ENCODE measurements around the gene DHX36. TPM values are rescaled to one million over a fixed set of nuclear protein-coding genes. Genes with fewer than 3 reads are reported as not detected.

DHX36 gene
- total and polyA plus RNA-seq, 10 of the 15 experiments (the other 5 are each of a cell fraction or from before 2014, with no cell fraction given) = 16.2 to 70.5 (median 41.6) TPM

DNA sequence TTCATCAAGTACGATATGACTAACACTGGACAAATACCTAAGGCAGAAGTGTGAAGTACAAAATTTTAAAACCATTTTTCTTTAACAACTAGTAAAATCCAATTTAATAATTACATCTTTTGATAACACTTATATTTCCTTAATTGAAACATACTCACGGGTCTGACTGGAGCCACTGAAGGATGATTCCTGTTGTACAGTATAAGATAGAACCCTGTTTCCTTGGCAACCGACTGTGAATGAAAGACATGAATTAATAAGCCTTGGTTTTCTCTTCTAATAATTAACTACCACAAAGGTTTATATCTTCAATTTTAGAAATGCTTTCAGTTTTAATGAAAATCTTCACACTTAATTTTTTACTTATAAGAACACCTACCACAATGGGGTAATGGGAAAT, 19.4 kb downstream of the DHX36 start:
- Histone ChIP-seq H2AFZ (ENCODE audit: control insufficient read depth, low read depth, low read length) (no peak overlapping the region), H3K4me3 (no peak overlapping the region), H3K79me2 (ENCODE audit: control insufficient read depth, insufficient read depth, low read length) (no peaks in the 10 kb centered on the region), H4K20me1 (ENCODE audit: control insufficient read depth, insufficient read depth) (no peaks in the 10 kb centered on the region), H3K9me3 (replicated peaks; ENCODE audit: control insufficient read depth, insufficient read depth, low read length) (no peaks in the 10 kb centered on the region), H3K27ac (ENCODE audit: control insufficient read depth, insufficient read depth) (no peak overlapping the region), H3K9ac (ENCODE audit: control insufficient read depth, insufficient read depth, low read length) (no peak overlapping the region), H3K4me1 (ENCODE audit: control insufficient read depth, insufficient read depth, low read length) (no peaks in the 10 kb centered on the region; the same call in 1 of the 2 replicates), H3K36me3 (ENCODE audit: control insufficient read depth in 2 of 2, insufficient read depth in 2 of 2, low read length in 1 of 2) (peaks cover 6 to 10% of the 10 kb centered on the region in 2 experiments), H3K4me2 (ENCODE audit: control insufficient read depth, insufficient read depth) (no peak overlapping the region), H3K27me3 (replicated peaks in 1 of 2; ENCODE audit: control insufficient read depth in 2 of 2, insufficient read depth in 2 of 2, low read length in 1 of 2) (no peaks in the 10 kb centered on the region)
- ATAC-seq (peak; percentile 72), DNase-seq (ENCODE audit: low read depth, low spot score) (no peak), FAIRE-seq (no peak)
- ChIA-PET POLR2A (no interaction called here), RAD21 (ENCODE audit: unreplicated experiment) (no interaction called here), CTCF (interaction anchor here (1.0 kb wide), 1 partner anchor 11 kb away, joined by 3 read pairs; no protein-coding TSS in a partner anchor), SMC1A (ENCODE audit: uncharacterized antibody, unreplicated experiment) (interaction anchor here (0.8 kb wide), 1 partner anchor 11 kb away, joined by 3 read pairs; no protein-coding TSS in a partner anchor)
- 48% methylated on average over 3 of the region's 3 CpGs for WGBS (ENCODE audit: insufficient coverage, insufficient replicate concordance, low lambda C conversion rate, missing lambda C conversion rate)
- intact Hi-C loops (cut with micrococcal nuclease; ENCODE audit: unreplicated experiment) = no loop called here
- in situ Hi-C loops (cut with MboI) = no loop called here
- BruUV-seq (replicated peaks) = no TSS peak
- TF ChIP-seq BMI1 (IDR thresholded peaks at IDR 0.05; ENCODE audit: borderline replicate concordance) (peak; percentile 62; the same call in 1 of the 2 replicates), ZSCAN29 (IDR thresholded peaks at IDR 0.05) (no peak), KLF5 (IDR thresholded peaks at IDR 0.05; ENCODE audit: partially characterized antibody) (no peak)

DNA sequence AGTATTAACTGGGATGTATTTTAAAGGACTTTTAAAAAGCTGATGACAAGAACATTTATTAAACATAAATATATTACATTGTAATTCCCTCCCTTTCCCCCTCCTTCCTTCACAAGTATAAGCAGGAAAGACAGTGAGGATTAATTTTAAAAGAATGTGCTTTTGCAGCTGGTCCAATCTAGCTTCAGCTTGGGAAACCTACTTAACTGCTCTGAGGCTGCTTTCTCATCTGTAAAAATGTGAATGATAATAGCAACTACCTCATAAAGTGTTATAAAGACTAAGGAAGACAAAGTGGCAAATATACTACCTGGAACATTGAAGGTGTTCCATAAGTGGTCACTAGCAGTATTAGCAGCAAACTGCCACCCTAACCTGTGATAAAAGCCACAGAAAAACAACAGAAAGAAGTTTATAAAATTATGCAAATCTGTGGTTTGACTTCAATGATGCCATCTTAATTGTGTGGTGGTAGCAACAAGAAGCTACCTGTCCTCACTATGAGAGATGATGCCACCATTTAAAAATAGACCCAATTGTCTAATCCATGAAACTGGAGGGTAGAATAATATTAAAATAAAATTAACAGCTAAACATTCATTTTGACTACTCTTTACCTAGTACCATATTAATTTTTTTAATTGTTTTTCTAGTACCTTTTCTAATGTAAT, 20.0 kb downstream of the DHX36 start:
- H3K27ac ChIP-seq (ENCODE audit: control insufficient read depth, insufficient read depth) = no peak overlapping the region
- in situ Hi-C loops (cut with MboI) = no loop called here
- ChIA-PET POLR2A (no interaction called here), SMC1A (ENCODE audit: uncharacterized antibody, unreplicated experiment) (interaction anchor here (0.8 kb wide), 1 partner anchor 12 kb away, joined by 3 read pairs; no protein-coding TSS in a partner anchor), RAD21 (ENCODE audit: unreplicated experiment) (no interaction called here), CTCF (no interaction called here)
- H3K27me3 ChIP-seq (replicated peaks in 1 of 2; ENCODE audit: control insufficient read depth in 2 of 2, insufficient read depth in 2 of 2, low read length in 1 of 2) = no peaks in the 10 kb centered on the region
- no peaks in the 10 kb centered on the region for H3K9me3 ChIP-seq (replicated peaks; ENCODE audit: control insufficient read depth, insufficient read depth, low read length)
- FAIRE-seq (no peak), DNase-seq (ENCODE audit: low read depth, low spot score) (no peak), ATAC-seq (peak; percentile 69)
- no peak overlapping the region for H3K4me3 ChIP-seq
- peaks cover 6 to 10% of the 10 kb centered on the region in 2 experiments for H3K36me3 ChIP-seq (ENCODE audit: control insufficient read depth in 2 of 2, insufficient read depth in 2 of 2, low read length in 1 of 2)
- no TSS peak for BruUV-seq (replicated peaks)
- H3K4me2 ChIP-seq (ENCODE audit: control insufficient read depth, insufficient read depth) = no peak overlapping the region
- TF ChIP-seq RUNX3 (IDR thresholded peaks at IDR 0.05; ENCODE audit: low read length) = 0 out of 2 replicates have a peak, but pooled peaks have one; percentile 5
- no peak for TF ChIP-seq EP300 (IDR thresholded peaks at IDR 0.05; ENCODE audit: borderline replicate concordance in 1 of 2, control insufficient read depth in 1 of 2, low read depth in 2 of 2, low read length in 2 of 2)
- H3K9ac ChIP-seq (ENCODE audit: control insufficient read depth, insufficient read depth, low read length) = no peak overlapping the region
- no peaks in the 10 kb centered on the region for H3K79me2 ChIP-seq (ENCODE audit: control insufficient read depth, insufficient read depth, low read length)
- no peaks in the 10 kb centered on the region; the same call in 1 of the 2 replicates for H3K4me1 ChIP-seq (ENCODE audit: control insufficient read depth, insufficient read depth, low read length)
- no peak overlapping the region for H2AFZ ChIP-seq (ENCODE audit: control insufficient read depth, low read depth, low read length)
- H4K20me1 ChIP-seq (ENCODE audit: control insufficient read depth, insufficient read depth) = no peaks in the 10 kb centered on the region
- intact Hi-C loops (cut with micrococcal nuclease; ENCODE audit: unreplicated experiment) = no loop called here
